ENCODE results near the gene LSM5.

DNA sequence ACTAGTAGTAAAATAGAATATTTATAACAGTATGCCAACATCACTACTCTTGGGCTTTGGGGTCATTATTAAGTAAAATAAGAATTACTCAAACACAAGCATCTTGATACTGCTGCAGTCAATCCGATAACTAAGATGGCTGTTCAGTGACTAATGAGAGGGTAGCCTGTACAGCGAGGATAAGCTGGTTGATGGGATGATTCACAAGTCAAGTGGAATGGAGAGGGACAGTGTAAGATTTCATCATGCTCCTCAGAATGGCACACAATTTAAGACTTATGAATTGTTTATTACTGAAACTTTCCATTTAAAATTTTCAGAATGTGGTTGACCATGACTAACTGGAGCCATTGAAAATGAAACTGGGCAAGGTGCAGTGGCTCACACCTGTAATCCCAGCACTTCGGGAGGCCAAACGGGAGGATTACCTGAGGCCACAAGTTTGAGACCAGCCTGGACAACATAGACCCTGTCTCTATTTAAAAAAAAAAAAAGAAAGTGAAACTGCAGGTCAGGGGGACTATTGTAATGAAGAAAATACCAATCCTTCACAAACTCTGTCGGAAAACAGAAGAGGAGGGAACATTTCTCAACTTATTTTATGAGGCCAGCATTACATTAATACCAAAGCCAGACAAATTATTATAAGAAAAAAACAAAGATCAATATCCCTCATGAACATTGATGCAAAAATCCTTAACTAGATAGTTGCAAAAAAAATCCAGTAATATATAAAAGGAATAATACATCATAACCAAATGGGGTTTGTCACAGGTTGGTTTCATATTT, 16.3 kb upstream of the LSM5 start:
- TF ChIP-seq, protein P1, sequence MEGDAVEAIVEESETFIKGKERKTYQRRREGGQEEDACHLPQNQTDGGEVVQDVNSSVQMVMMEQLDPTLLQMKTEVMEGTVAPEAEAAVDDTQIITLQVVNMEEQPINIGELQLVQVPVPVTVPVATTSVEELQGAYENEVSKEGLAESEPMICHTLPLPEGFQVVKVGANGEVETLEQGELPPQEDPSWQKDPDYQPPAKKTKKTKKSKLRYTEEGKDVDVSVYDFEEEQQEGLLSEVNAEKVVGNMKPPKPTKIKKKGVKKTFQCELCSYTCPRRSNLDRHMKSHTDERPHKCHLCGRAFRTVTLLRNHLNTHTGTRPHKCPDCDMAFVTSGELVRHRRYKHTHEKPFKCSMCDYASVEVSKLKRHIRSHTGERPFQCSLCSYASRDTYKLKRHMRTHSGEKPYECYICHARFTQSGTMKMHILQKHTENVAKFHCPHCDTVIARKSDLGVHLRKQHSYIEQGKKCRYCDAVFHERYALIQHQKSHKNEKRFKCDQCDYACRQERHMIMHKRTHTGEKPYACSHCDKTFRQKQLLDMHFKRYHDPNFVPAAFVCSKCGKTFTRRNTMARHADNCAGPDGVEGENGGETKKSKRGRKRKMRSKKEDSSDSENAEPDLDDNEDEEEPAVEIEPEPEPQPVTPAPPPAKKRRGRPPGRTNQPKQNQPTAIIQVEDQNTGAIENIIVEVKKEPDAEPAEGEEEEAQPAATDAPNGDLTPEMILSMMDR (IDR thresholded peaks at IDR 0.05) = no peak
- no peak for TF ChIP-seq POLR2AphosphoS5 (IDR thresholded peaks at IDR 0.05)
